ENCODE measurements around the gene REPS1.
"Not testable (repeated sequence)": the region's sequence is repeated elsewhere in the genome, so short reads cannot be mapped to it uniquely, and the experiment has no call there.

Gene REPS1

DNA sequence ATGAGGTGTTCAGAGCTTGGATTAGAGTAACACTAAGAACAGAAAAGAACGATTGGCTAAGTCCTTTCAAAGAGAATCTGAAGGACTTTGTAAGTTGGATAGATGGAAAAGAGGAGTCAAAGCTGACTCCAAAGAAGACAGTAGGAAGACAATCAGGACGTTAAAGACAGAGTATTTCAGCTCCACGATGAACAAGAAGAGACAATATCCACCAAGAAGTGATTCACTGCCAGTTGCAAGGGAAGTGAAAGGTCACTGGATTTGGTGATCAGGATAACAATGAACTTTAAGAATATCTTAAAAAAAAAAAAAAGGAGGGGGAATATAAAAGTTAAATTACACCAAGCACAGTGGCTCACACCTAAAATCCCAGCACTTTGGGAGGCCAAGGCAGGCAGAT is 17.9 kb downstream of the REPS1 start:
- no peak for DNase-seq (ENCODE audit: low read depth)

GRCh38 chr6:138966870-138967269 is 21.2 kb downstream of the REPS1 start:
- DNase-seq (ENCODE audit: low read depth) = no peak

- no peak for DNase-seq (ENCODE audit: low read depth)
These were observed 22.1 kb downstream of the REPS1 start for GRCh38 chr6:138965971-138966370.

DNA sequence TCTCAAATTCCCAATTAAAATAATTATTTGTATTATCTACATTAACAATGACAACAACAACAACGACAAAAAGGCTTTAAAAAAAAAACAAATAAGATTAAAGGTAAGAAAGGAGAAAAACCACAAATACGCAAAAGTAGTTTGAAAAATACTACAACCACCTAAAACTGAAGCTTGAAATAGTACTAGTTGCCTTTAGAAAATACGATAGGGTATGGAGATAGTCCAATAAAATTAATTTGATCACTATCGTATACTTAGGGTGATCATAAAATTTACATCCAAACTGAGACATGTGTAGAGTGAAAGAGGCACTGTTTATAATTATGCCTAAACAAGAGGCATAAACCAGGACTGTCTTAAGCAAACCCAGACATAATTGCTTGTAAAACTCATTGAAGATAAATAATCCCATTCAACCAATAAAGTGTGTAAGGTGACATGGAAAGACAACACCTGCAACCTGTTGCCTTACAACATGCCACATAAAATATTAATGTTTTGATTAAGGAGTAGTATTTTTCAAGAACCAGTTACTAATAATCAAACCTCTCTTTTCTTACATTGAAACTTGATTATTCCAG is 22.7 kb downstream of the REPS1 start:
- DNase-seq (ENCODE audit: low read depth) = no peak

- no peak for DNase-seq (ENCODE audit: low read depth)
These were observed 24.0 kb downstream of the REPS1 start for GRCh38 chr6:138964012-138964411.

- DNase-seq (ENCODE audit: low read depth) = no peak
These were observed 24.5 kb downstream of the REPS1 start for GRCh38 chr6:138963531-138963930.

DNA sequence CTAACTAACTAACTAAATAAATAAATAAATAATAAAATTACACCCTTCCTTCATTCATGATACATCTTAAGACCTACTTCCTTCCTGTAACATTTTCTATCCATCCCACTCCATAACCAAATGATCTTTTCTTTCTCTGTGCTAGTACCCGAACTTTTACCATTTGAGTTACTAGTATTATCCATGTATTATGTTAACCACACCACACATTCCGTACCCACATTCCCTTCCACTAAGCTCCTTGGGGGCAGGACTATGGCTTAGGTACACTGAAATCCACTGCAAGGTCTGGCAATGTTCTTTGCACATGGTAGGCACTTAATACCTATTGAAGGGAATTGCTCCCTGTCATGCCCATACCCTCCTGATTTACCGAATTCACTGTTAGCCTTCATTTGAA is 24.9 kb downstream of the REPS1 start:
- no peak for DNase-seq (ENCODE audit: low read depth)

GRCh38 chr6:138959521-138959920 is 28.5 kb downstream of the REPS1 start:
- DNase-seq (ENCODE audit: low read depth) = no peak

DNA sequence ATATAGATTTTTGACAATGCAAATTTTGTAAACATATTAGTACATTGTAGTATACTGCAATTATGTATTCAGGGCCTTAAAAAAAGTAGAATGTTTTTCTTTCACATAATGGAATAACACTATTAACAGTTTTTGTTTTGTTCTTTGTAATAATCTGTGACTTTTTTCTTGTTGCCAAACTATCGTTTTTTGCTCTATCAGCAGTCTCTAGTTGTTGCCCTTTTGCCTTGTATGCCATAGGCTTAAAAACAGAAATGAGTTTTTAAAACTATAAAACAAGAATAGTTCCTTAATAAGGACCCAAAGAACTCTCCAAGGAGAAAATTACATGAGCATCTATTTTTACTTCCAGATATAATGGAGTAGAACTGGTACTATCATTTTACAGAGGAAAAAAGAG is 29.5 kb downstream of the REPS1 start:
- no peak for DNase-seq (ENCODE audit: low read depth)

- no peak for DNase-seq (ENCODE audit: low read depth)
These were observed 30.1 kb downstream of the REPS1 start for GRCh38 chr6:138957903-138958302.

- DNase-seq (ENCODE audit: low read depth) = no peak
These were observed 30.6 kb downstream of the REPS1 start for GRCh38 chr6:138957484-138957883.

GRCh38 chr6:138956244-138956924 is 31.7 kb downstream of the REPS1 start:
- no peak for DNase-seq (ENCODE audit: low read depth)

- DNase-seq (ENCODE audit: low read depth) = no peak
These were observed 32.8 kb downstream of the REPS1 start for GRCh38 chr6:138955262-138955661.

DNA sequence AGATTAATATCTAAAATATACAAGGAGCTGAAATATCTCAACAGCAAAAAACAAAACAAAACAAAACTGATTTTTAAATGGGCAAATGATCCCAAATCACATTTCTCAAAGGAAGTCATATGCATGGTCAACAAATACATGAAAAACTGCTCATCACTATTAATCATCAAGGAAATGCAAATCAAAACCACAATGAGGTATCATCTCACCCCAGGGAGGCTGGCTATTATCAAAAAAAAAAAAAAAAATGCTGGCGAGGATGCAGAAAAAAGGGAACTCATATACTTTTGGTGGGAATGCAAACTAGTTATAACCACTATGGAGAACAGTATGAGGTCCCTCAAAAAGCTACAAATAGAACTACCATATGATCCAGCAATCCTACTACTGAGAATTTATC is 34.6 kb downstream of the REPS1 start:
- peak; percentile 46 for DNase-seq (ENCODE audit: low read depth)

- DNase-seq (ENCODE audit: low read depth) = peak; percentile 28
These were observed 39.4 kb downstream of the REPS1 start for GRCh38 chr6:138948546-138949179.

DNA sequence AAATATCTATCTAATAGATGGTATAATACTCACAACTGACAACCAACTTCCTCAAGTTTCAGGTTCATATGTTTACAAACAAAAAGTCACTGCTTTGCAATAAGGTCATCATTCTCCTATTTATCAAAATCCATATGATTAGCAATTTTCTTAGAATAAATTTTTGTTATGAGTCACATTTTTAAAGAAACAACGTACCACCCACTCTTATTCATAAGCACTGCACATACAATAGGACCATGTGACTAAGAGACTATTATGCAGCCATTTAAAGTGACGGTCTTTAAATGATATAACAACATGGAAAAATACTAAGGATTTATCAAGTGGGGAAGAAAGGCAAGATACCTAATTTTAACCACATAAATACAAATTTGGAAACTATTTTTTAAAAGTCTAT is 40.0 kb downstream of the REPS1 start:
- DNase-seq (ENCODE audit: low read depth) = no peak

DNA sequence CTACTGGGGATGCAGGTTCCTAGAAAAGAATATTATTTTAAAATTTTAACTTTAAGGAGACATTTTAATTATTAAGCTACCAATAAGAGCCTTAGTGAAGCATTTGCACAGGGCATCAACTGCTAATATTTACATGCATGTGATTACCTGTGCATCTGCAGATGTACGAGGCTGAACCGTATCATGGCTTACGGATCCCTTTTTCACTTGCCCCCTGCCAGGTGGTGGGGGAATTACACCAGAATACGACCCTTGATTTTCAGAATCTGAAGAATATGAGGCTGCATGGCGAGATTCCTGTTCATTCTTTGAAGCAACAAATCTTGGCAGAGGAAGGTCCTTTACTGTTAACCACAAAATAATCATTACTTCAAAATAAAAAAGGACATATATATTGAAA is 42.7 kb downstream of the REPS1 start:
- DNase-seq (ENCODE audit: low read depth) = no peak

DNA sequence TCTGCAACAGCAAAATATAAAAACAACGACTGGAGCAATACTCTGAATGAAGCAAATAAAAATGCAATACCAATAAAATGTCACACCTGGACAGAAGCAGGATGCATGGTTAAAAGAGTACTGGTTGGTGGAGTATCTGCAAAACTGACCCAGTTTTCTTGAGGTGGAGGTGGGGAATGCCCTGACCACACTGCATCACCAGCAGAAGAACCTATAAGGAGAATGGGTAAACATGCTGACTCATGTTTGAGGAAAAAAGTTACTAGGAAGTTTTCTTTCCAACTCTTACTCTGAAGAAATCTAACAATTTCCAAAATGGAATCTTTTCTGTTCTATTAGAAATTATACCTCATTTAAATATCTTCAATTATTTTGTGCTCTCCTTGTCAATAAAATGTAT is 43.6 kb downstream of the REPS1 start:
- peak; percentile 84 for DNase-seq (ENCODE audit: low read depth)

- no peak for DNase-seq (ENCODE audit: low read depth)
These were observed 44.9 kb downstream of the REPS1 start for GRCh38 chr6:138943089-138943625.

DNA sequence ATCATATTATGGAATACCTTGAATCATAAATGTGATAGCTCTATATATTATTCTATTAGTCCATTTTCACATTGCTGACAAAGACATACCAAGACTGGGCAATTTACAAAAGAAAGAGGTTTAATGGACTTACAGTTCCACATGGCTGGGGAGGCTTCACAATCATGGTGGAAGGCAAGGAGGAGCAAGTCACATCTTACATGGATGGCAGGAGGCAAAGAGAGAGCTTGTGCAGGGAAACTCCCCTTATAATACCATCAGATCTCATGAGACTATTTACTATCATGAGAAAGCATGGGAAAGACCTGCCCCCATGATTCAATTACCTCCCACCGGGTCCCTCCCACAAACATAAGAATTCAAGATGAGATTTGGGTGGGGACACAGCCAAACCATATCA is 51.2 kb downstream of the REPS1 start:
- not testable (repeated sequence) for DNase-seq (ENCODE audit: low read depth)

GRCh38 chr6:138931660-138932059 is 56.4 kb downstream of the REPS1 start:
- no peak for DNase-seq (ENCODE audit: low read depth)

GRCh38 chr6:138926579-138926978 is 61.5 kb downstream of the REPS1 start:
- DNase-seq (ENCODE audit: low read depth) = no peak

DNA sequence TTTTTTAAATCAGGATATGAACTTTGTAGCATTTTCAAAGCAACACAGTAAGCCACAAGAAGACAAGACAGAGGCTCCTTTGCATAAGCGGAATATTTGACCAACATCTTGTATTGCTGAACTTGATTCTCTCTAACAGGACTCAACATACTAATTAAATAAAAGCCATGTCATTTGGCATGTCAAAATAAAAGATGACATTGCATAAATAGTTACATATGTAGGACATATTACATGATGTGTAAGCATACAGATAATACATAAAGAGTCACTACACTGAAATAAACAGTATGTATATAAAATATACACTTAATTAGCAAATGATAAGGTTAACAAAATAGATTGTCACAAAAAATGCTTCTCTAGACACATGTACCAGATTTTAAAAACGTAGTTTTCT is 62.2 kb downstream of the REPS1 start:
- no peak for DNase-seq (ENCODE audit: low read depth)

All from amniotic epithelial cell (primary cell).